OCI-LY1 (cell line): Measurements from ENCODE around the gene HOXA5.

Experiments
- H2AFZ ChIP-seq: fragments of 200-600 bp; sonication (generic), shearing (Covaris generic); 2 replicates; pipeline ENCODE4 v1.6.0; 2014; ENCODE audit warnings: antibody characterized with exemption, mild to moderate bottlenecking, low read length
- H3F3A ChIP-seq: fragments of 200-600 bp; sonication (generic), shearing (Covaris generic); 2 replicates; pipeline ENCODE4 v1.6.0; 2014; ENCODE audit warnings: mild to moderate bottlenecking, antibody characterized with exemption, low read length, moderate library complexity; ENCODE audit not compliant: insufficient read depth
- H3K27ac ChIP-seq: fragments of 200-600 bp; sonication (generic); 2 replicates; pipeline ENCODE4 v1.5.1; 2014; ENCODE audit warnings: low read length, mixed run types, mild to moderate bottlenecking, low read depth; ENCODE audit not compliant: poor library complexity, severe bottlenecking
- H3K27me3 ChIP-seq: fragments of 200-600 bp; sonication (generic); 2 replicates; pipeline ENCODE4 v1.6.0; 2014; ENCODE audit warnings: antibody characterized with exemption, mild to moderate bottlenecking, low read length, moderate library complexity; ENCODE audit not compliant: insufficient read depth
- H3K36me3 ChIP-seq: fragments of 200-600 bp; sonication (generic); 2 replicates; pipeline ENCODE4 v1.6.1; 2014; ENCODE audit warnings: mild to moderate bottlenecking, antibody characterized with exemption, low read length, moderate library complexity, mixed read lengths; ENCODE audit not compliant: insufficient read depth
- H3K4me1 ChIP-seq: fragments of 200-600 bp; sonication (generic); 2 replicates; pipeline ENCODE4 v1.5.1; 2014; ENCODE audit warnings: mild to moderate bottlenecking, low read length, moderate library complexity; ENCODE audit not compliant: insufficient read depth, severe bottlenecking
- H3K4me2 ChIP-seq: fragments of 200-600 bp; sonication (generic), shearing (Covaris generic); 2 replicates; pipeline ENCODE4 v1.6.1; 2014; ENCODE audit warnings: low read length
- H3K4me3 ChIP-seq: fragments of 200-600 bp; sonication (generic); 2 replicates; pipeline ENCODE4 v1.5.1; 2014; ENCODE audit warnings: low read length, low read depth, mild to moderate bottlenecking, mixed read lengths; ENCODE audit not compliant: poor library complexity, severe bottlenecking
- H3K79me2 ChIP-seq: fragments of 200-600 bp; shearing (Covaris generic); 2 replicates; pipeline ENCODE4 v1.6.1; 2016; ENCODE audit warnings: mixed run types, low read length, mixed read lengths; ENCODE audit not compliant: insufficient read depth
- H3K9ac ChIP-seq: fragments of 200-600 bp; sonication (generic), shearing (Covaris generic); 2 replicates; pipeline ENCODE4 v1.6.1; 2014; ENCODE audit warnings: mild to moderate bottlenecking, low read length, mixed read lengths
- H3K9me2 ChIP-seq: fragments of 200-600 bp; sonication (generic), shearing (Covaris generic); 2 replicates; pipeline ENCODE4 v1.6.1; 2014; ENCODE audit warnings: low read depth, mild to moderate bottlenecking, low read length, mixed read lengths
- H3K9me3 ChIP-seq: fragments of 200-600 bp; shearing (Covaris generic); 2 replicates; pipeline ENCODE4 v1.6.1; 2014; ENCODE audit warnings: low read length, mixed read lengths
- H4K20me1 ChIP-seq: fragments of 200-600 bp; sonication (generic), shearing (Covaris generic); 2 replicates; pipeline ENCODE4 v1.6.0; 2016; ENCODE audit warnings: mild to moderate bottlenecking, low read length; ENCODE audit not compliant: insufficient read depth
- EZH2 ChIP-seq: fragments of 200-600 bp; sonication (generic), shearing (Covaris generic); IDR thresholded peaks from 2 replicates; pipeline ENCODE4 v1.8.0; 2017; ENCODE audit warnings: borderline replicate concordance, mixed run types, mild to moderate bottlenecking, antibody characterized with exemption, low read length, moderate library complexity, mixed read lengths
- TF ChIP-seq, protein P1 (sequence below): fragments of 200-600 bp; sonication (generic), shearing (Covaris generic); IDR thresholded peaks from 2 replicates; pipeline ENCODE4 v1.5.1; 2017; ENCODE audit warnings: mild to moderate bottlenecking, antibody characterized with exemption, low read length, moderate library complexity, mixed read lengths

HOXA5 gene

DNA sequence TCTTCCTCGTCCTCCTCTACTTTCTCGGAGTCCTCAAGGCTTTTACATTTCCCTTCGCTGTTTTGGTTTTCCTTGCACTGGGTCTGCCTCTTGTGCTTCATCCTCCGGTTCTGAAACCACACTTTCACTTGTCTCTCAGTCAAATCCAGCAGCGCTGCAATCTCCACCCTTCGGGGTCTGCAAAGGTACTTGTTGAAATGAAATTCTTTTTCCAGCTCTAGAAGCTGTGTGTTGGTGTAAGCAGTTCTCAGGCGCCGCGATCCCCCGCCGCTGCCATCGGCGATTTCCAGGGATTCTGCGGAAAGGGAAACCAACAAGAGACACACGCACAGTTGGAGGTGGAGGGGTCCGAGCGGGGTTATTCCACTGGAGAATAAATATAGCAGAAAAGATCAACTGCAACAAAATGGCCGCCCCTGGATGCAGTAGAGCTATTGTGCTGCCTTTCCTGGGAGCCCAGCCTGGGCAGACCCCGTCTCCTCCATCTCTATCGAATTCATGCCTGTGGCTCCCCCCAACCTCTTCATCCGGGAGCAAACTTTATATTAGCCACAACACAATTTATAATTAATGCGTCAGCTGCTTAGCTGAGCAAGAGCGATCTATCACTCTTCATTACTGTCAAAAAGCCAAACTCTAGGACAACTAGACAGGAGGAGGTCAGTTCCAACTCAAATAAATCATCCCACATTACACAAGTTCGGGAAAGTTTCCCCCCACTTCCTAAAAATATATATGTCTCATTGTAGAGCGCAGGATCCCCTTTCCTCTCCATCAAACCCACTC is 42.1 kb downstream of the HOXA5 start:
- Histone ChIP-seq H3K27ac (no peak overlapping the region), H3K9ac (no peak overlapping the region), H3K79me2 (no peaks in the 10 kb centered on the region), H3F3A (0 out of 2 replicates have a peak, but pooled peaks cover 6% of the 10 kb centered on the region), H3K27me3 (peaks cover 6% of the 10 kb centered on the region; the same call in 1 of the 2 replicates), H2AFZ (no peak overlapping the region), H3K36me3 (peaks cover 4% of the 10 kb centered on the region; the same call in 1 of the 2 replicates), H4K20me1 (no peaks in the 10 kb centered on the region), H3K4me2 (no peak overlapping the region), H3K9me2 (no peaks in the 10 kb centered on the region), H3K4me3 (no peak overlapping the region), H3K4me1 (peaks cover 9% of the 10 kb centered on the region), H3K9me3 (no peaks in the 10 kb centered on the region)
- TF ChIP-seq EZH2 = no peak
- TF ChIP-seq, protein P1, sequence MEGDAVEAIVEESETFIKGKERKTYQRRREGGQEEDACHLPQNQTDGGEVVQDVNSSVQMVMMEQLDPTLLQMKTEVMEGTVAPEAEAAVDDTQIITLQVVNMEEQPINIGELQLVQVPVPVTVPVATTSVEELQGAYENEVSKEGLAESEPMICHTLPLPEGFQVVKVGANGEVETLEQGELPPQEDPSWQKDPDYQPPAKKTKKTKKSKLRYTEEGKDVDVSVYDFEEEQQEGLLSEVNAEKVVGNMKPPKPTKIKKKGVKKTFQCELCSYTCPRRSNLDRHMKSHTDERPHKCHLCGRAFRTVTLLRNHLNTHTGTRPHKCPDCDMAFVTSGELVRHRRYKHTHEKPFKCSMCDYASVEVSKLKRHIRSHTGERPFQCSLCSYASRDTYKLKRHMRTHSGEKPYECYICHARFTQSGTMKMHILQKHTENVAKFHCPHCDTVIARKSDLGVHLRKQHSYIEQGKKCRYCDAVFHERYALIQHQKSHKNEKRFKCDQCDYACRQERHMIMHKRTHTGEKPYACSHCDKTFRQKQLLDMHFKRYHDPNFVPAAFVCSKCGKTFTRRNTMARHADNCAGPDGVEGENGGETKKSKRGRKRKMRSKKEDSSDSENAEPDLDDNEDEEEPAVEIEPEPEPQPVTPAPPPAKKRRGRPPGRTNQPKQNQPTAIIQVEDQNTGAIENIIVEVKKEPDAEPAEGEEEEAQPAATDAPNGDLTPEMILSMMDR = no peak

DNA sequence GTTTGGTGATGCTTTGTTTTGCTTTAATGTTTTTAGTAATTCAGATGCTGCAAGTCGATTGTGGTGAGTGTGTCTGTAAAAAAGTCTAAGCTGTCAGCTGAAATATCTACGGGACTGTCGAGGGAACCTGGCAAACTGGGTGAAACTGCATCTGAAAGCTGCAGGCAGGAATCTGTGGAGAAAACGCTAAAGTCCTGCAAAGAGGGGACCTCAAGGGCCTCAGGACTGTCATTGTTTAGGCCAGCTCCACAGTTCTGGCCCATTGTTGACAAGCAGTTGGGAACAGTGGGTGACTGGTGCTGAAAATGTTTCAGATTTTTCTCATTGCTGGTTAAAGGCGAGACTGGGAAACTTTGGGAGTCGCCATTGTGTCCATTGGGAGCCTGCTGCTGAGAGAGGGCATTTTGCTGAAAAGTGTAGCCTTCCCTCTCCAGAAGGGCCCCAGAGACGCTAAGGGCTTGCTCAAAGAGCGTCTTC is 42.7 kb downstream of the HOXA5 start:
- Histone ChIP-seq H3F3A (0 out of 2 replicates have a peak, but pooled peaks cover 6% of the 10 kb centered on the region), H4K20me1 (no peaks in the 10 kb centered on the region), H3K4me3 (no peak overlapping the region), H3K4me2 (no peak overlapping the region), H3K27ac (no peak overlapping the region), H3K9ac (no peak overlapping the region), H3K9me3 (no peaks in the 10 kb centered on the region), H3K36me3 (peaks cover 4% of the 10 kb centered on the region; the same call in 1 of the 2 replicates), H3K79me2 (no peaks in the 10 kb centered on the region), H3K4me1 (peaks cover 9% of the 10 kb centered on the region), H3K27me3 (peaks cover 6% of the 10 kb centered on the region; the same call in 1 of the 2 replicates), H3K9me2 (no peaks in the 10 kb centered on the region), H2AFZ (no peak overlapping the region)
- no peak for TF ChIP-seq EZH2
- TF ChIP-seq, protein P1 = no peak

DNA sequence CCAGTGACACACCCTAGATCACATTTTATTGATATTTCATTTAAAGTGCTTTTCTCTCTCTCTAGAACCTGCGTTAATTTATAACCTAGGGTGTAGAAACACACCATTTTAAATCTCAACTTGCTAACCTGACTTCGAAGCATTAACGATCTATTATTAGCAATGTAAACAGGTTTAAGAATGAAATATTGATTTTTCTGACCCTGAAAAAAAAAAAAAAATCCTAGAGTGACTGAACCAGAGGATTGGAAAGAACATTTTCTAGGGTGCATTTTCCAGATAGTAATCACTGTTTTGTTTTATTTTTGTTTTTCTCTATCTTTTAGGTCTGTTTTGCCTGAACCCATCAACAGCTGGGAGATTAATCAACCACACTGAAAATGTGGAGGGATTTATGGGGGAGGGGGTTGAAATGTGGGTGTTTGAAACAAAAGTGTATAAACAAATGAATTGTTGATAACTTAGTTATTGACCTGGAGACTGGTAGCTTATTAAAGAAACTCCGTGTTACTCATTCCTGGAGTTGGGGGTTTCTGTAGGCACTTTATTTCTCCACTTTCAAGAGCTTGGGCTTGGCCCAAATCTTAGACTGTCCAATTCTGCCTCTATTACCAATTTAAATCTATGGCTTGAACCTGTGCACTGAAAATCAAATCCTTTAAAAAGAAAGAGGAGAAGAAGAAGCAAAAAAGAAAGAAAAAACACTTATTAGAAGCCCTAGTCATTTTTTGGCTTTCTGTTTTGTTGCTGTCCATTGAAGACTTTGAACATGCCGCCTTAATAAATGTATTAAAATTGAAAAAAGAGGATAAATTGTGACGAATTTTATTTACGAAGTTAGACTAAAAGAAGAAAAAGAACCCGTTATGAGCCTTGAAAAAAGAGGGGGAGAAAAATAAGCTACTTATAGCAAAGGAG is 43.8 kb downstream of the HOXA5 start:
- H3K9me3 ChIP-seq = no peaks in the 10 kb centered on the region
- H3K4me1 ChIP-seq = peaks cover 17% of the 10 kb centered on the region
- H4K20me1 ChIP-seq = no peaks in the 10 kb centered on the region
- no peak overlapping the region for H3K4me3 ChIP-seq
- peaks cover 6% of the 10 kb centered on the region; the same call in 1 of the 2 replicates for H3K27me3 ChIP-seq
- no peak overlapping the region for H3K9ac ChIP-seq
- H3K36me3 ChIP-seq = peaks cover 4% of the 10 kb centered on the region; the same call in 1 of the 2 replicates
- no peak overlapping the region for H2AFZ ChIP-seq
- TF ChIP-seq, protein P1 = no peak
- TF ChIP-seq EZH2 = no peak
- no peaks in the 10 kb centered on the region for H3K9me2 ChIP-seq
- no peak overlapping the region for H3K27ac ChIP-seq
- H3K4me2 ChIP-seq = no peak overlapping the region
- 0 out of 2 replicates have a peak, but pooled peaks cover 6% of the 10 kb centered on the region for H3F3A ChIP-seq
- no peaks in the 10 kb centered on the region for H3K79me2 ChIP-seq
